Panc1 (cell line): ENCODE data around the gene TTC21B.

Experiments used
- POLR2AphosphoS5 ChIP-seq: IDR thresholded peaks from 2 replicates; pipeline ENCODE4 v1.6.1; 2012; ENCODE audit warnings: mild to moderate bottlenecking, low read depth, low read length, moderate library complexity
- SIN3A ChIP-seq: IDR thresholded peaks from 2 replicates; pipeline ENCODE4 v1.6.1; 2012; ENCODE audit warnings: low read depth, mild to moderate bottlenecking, low read length, moderate library complexity, borderline replicate concordance; ENCODE audit not compliant: insufficient read depth
- TCF7L2 ChIP-seq: IDR thresholded peaks from 2 replicates; pipeline ENCODE4 v1.6.1; 2011; ENCODE audit warnings: mild to moderate bottlenecking, low read depth, low read length, inconsistent platforms
- TF ChIP-seq, protein P1 (sequence below): fragments of 450-650 bp; IDR thresholded peaks from 2 replicates; pipeline ENCODE4 v1.5.1; 2017; ENCODE audit warnings: mild to moderate bottlenecking
- TF ChIP-seq, protein P2 (sequence below), 2 experiments: IDR thresholded peaks; 2 replicates each; pipeline ENCODE4 v1.6.1; 2011 to 2012; ENCODE audit warnings: low read depth in 2 of 2, control low read depth in 1 of 2, low read length in 1 of 2, mild to moderate bottlenecking in 1 of 2, moderate library complexity in 1 of 2; ENCODE audit not compliant: insufficient read depth in 1 of 2

DNA sequence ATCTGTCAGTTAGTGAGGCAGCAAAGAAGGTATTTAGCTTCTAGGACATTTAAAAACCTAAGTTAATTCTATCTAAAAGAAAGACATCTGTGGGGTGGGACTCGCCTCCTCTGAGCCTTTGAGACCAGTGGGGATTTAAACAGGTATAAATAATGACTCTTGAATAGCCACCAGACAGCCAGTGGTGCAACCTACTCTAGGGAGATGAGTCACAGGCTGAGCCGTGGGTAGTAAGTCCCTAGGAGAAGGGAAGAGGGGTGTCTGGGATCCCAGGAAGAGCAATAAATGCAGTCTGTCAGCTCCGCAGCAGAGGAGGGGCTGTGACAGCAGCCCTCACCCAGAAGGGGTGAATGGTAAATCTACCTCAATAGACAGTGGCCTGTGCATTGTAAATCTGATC, 116.5 kb downstream of the TTC21B start:
- TF ChIP-seq, protein P1, sequence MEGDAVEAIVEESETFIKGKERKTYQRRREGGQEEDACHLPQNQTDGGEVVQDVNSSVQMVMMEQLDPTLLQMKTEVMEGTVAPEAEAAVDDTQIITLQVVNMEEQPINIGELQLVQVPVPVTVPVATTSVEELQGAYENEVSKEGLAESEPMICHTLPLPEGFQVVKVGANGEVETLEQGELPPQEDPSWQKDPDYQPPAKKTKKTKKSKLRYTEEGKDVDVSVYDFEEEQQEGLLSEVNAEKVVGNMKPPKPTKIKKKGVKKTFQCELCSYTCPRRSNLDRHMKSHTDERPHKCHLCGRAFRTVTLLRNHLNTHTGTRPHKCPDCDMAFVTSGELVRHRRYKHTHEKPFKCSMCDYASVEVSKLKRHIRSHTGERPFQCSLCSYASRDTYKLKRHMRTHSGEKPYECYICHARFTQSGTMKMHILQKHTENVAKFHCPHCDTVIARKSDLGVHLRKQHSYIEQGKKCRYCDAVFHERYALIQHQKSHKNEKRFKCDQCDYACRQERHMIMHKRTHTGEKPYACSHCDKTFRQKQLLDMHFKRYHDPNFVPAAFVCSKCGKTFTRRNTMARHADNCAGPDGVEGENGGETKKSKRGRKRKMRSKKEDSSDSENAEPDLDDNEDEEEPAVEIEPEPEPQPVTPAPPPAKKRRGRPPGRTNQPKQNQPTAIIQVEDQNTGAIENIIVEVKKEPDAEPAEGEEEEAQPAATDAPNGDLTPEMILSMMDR: no peak
- TF ChIP-seq POLR2AphosphoS5: no peak
- TF ChIP-seq, protein P2, sequence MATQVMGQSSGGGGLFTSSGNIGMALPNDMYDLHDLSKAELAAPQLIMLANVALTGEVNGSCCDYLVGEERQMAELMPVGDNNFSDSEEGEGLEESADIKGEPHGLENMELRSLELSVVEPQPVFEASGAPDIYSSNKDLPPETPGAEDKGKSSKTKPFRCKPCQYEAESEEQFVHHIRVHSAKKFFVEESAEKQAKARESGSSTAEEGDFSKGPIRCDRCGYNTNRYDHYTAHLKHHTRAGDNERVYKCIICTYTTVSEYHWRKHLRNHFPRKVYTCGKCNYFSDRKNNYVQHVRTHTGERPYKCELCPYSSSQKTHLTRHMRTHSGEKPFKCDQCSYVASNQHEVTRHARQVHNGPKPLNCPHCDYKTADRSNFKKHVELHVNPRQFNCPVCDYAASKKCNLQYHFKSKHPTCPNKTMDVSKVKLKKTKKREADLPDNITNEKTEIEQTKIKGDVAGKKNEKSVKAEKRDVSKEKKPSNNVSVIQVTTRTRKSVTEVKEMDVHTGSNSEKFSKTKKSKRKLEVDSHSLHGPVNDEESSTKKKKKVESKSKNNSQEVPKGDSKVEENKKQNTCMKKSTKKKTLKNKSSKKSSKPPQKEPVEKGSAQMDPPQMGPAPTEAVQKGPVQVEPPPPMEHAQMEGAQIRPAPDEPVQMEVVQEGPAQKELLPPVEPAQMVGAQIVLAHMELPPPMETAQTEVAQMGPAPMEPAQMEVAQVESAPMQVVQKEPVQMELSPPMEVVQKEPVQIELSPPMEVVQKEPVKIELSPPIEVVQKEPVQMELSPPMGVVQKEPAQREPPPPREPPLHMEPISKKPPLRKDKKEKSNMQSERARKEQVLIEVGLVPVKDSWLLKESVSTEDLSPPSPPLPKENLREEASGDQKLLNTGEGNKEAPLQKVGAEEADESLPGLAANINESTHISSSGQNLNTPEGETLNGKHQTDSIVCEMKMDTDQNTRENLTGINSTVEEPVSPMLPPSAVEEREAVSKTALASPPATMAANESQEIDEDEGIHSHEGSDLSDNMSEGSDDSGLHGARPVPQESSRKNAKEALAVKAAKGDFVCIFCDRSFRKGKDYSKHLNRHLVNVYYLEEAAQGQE (IDR thresholded peaks at IDR 0.05; ENCODE audit: insufficient read depth in 1 of 2, low read depth in 2 of 2, low read length in 1 of 2): no peak
- TF ChIP-seq SIN3A: no peak
- TF ChIP-seq TCF7L2: no peak
